Suppressor macrophage (primary cell): ENCODE results near the gene C3orf18.
A peak's percentile ranks its signal among the peaks of the same experiment; 100 is the strongest.

Source experiments
- DNase-seq, 4 experiments: peaks; one replicate each; pipeline ENCODE4 v3.0.0-alpha.2; 2020 to 2022

The C3orf18 gene

GRCh38 chr3:50551054-50551659 lies 16.4 kb downstream of the C3orf18 start:
- no peak for DNase-seq

DNA sequence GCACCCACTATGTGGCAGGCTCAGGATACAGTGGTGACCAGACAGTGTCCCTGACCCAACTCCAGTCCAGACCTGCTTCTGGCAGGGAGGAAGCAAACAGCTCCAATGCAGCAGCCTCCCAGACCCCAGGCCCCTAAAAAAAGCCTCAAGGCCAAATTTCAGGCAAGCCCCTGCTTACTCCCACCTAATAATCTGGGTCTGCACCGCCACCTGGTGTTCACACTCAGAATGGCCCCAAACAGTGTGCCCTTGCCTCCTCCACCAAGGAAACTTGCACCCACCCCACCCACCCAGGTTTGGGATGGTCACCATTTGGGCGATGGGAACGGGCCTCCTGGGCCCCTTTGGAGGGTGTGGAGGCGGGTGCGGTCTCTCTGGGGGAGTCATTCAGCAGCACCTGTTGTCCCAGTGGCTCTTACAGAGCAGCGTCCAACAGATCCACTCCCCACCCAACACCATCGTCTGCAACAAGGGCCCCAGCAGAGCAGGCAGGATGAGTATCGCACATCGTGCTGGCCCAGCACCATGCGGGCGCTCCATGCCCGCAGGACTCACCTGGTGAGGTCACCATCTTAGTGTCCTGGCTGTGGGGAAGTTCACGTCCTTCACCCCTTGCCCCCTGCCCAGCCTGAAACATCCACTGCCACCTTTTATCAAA lies 17.3 kb downstream of the C3orf18 start:
- peak; percentile 63 to 76 (median 72) for DNase-seq

DNA sequence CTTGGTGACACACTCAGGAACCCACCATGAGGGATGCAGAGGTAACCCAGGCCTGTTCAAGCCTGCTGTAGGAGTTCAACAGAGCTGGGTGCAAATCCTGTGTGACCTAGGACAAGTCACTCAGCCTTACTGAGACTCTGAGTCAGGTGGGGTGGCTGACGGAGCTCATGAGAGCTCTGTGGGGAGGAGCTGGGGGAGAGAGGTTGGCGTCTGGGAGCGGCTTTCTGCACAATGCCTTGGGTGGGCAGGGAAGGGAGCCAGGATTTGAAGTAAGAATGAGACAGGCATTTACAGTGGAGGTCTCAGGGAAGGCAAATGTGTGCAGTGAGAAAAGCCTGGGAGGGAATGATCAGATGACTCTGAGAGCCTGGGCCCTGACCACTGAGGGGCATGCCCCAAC lies 18.3 kb downstream of the C3orf18 start:
- DNase-seq, result no peak

DNA sequence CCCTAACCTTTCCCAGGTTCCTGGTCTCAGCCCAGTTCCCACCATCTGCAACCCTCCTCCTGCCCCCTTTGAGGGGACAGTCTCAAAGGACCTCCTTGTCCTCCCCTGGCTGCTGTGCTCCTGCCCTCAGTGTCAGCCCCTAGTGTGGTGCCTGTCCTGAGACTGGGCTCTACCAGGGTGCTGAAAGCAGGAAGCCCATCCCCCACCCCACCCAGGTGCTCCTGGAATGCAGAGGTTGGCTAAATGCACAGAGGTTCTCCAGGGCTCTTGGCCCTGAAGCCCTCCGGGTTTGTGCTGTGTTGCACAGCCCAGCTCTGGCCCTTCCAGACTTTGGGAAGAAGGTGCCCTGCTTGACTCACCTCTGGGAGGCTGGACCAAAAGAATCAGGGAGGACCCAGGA lies 21.8 kb downstream of the C3orf18 start:
- no peak for DNase-seq

DNA sequence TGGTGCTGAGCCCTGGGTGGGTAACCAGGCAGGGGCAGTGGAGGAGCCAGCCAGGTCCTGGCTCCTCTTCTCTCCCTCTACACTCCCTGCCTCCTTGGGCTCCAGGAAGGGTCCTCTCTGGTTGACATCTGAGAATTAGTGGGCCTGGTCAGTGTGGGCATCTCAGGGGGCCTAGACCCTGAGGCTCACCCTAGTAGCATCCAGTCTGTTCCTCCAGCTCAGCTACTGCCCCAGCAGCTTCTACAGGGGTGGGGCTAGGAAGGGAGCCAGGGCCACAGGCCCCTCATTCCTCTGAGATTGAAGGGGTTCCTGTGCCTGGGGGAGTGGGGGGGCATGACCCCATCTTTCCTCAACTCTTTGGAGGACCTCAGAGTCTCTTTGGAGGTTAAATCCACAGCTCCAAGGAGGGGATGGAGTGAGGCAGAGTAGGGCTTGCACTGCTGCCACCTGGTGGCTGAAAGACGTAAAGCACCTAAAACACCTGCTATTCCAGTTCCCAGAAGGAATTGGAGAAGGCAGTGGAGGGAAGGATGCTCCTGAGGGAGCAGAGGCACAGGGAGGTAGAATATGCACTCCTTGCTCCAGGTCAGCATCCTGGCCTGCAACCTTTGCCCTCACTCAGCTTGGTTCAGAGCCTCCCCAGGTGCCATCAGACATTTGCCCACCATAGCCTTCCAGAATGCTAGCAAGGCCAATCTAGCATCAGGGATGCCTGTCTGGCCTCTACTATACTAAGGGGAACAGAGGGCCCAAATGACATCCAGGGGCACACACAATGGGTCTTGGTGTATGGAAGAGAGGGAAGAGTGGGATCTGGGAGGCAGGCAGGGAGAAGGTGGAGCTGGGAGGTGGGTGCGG lies 25.1 kb downstream of the C3orf18 start:
- peak; percentile 71 to 82 (median 76) for DNase-seq

- no peak for DNase-seq
Measured at GRCh38 chr3:50539356-50540286, 27.9 kb downstream of the C3orf18 start.

GRCh38 chr3:50537421-50538129 lies 30.0 kb downstream of the C3orf18 start:
- DNase-seq, result no peak

- DNase-seq, result peak in 1 of 4 experiments; percentile 6
Measured at GRCh38 chr3:50536471-50537180, 30.9 kb downstream of the C3orf18 start.

DNA sequence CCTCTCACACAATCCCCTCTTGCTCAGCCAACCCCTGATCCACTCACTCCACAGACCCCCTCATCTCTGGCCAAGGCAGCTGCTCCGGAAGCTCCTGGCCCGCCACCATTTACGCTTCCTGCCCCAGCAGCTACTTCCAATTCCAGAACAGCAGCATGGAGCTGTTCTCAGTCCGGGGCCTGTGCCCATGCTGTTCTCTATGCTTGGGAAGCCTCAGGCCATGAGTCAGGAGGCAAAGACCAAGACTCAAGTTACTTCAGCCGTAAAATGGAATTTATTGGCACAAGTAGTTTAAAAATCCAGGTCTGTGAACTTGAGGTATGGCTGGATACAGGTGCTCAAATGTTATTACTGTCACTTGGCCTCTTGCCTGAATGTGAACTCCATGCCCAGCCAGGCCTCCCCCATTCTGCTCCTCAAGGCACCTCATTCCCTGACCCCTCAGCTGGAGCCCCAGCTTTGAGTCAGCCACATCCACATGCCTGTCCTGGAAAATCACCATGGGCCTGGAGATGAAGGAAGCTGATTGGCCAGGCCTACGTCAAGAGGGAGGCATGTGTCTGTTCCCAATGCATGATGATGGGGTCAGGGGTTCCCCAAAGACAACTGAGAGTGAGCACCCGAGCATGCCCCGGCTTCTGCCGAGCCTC lies 32.7 kb downstream of the C3orf18 start:
- no peak for DNase-seq

DNA sequence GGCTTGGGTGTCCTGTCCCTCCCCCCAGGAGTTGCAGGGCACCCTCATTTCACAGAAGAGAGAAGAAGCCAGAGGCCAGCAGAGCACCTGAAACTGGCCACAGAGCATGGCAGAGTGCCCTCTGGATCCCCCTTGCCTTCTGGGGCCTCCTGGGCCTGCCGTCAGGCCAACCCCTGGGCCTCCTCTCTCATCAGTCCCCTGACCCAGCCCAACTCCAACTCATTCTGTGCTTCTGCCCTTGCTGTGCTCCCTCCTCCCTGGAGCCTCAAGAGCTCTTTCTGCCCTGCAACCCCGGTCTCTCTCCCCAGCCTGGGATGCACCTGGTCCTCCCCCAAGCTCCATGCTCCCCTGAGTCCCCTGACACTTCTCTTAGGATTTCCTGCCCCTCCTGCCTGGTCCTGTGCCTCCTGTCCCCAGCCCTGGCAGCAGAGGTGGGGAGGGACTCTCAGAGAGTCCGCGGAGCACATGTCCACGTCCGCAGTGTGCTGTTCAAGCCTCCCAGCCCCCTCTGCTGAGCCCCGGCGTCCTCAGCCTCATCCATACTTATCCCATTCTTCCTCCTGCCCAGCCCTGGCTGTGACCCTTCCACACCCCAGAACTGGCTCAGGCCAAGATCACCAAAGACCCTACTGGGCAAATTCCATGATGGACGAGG lies 33.6 kb downstream of the C3orf18 start:
- DNase-seq, result no peak

GRCh38 chr3:50533316-50533715 lies 34.2 kb downstream of the C3orf18 start:
- DNase-seq, result no peak

DNA sequence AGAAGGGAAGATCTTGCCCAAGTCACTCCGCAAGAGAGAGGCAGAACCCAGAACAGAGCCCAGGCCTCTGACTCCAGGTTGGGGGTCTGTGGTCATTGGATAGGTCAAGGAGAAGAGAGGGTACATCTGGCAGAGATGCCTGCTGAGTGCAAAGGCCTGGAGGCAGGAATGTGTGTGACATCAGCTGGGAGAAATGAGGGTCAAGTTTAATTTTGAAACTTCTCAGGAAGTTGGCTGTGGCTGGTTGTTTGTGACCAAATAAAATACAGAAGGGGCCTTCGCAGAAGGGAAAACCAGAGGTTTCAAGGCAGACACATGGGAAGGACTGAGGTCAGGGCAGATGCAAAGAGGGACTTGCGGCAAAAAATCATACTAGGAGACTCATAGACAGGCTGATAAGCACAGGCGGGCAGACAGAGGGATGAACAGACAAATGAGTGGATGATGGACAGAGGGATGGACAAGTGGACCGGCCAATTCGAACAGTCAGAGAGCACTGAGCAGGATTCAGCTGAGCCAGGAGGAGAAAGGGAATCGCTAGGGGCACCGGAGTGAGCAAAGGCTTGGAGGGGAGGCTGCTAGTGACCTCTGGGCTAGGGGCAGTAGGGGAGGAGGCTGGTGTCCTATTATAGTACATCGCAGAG lies 35.4 kb downstream of the C3orf18 start:
- DNase-seq, result no peak

DNA sequence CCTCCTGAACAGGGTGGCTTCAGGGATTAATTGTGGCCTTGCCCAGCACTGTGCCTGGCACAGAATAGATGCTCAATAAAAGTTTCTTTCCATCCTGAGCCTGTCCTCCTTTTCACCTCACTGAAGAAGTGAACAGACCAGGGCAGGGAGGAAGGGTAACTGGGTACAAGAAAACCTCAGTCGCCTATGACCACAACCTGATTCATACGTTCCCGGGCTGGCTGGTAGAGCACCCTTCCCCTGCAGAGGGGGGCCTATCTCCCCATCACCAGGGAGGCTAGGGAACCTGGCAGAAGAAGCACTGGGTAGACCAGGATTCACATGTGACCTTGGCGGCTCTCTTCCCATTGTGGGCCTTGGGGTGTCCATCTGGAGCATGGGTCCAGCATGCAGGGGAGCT lies 36.3 kb downstream of the C3orf18 start:
- no peak for DNase-seq

- no peak for DNase-seq
Measured at GRCh38 chr3:50530001-50530970, 37.3 kb downstream of the C3orf18 start.

DNA sequence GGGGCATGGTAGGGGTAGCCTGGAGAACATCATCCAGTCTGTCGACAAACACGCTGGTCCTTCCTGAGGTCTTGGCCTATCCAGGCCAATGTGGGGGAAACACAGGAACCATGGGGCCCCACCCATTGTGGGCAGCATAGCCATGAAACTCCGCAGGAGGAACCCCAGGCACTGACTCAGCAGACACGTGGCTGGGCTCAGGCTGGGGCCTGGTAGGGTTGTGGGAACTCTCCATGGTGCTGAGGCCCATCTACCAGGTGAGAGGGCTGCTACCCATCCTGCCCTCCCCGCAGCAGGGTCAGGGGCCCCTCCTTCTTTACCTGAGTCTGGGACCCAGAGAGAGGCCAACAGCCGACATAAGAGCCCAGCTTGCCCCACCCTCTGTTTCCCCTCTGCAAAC lies 41.6 kb downstream of the C3orf18 start:
- peak; percentile 86 to 93 (median 90) for DNase-seq

DNA sequence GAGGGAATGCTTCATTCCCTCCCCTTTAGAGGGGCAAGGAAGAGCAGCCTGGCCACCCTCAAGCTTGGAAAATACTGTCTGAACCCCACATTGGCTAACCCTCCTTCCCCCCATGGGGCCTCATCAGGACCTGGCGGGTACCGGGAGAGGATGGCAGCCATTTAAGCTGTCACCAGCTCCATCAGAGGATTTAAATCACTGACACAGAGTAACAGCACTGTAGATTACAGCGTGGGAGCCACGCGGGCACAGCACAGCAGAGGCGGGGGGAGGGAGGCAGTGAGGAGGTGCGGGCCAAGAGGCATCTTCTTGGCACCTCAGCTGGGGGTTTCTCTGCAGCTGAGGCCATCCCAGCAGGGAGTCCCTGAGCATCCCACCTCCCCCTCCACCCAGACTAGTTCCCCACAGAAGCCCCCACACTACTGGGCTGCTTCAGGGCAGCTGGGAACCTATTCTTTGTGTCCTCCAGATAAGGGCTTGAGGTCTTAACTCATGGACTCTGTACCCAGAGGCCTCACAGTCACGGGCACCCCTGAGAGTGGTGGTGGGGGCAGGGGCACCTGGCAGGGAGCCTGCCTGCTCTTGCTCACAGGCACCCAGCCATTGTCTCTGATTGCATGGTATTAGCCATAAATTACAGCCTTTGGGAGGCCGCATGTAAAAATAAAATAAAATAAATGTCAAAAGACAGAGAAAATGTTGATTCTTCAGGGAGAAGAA lies 42.2 kb downstream of the C3orf18 start:
- no peak for DNase-seq

- DNase-seq, result no peak
Measured at GRCh38 chr3:50524746-50525145, 42.8 kb downstream of the C3orf18 start.
